Right renal cortex interstitium (tissue), 3 donors: ENCODE results near the gene ADCY1. TPM values are rescaled to one million over a fixed set of nuclear protein-coding genes. Genes with fewer than 3 reads are reported as not detected.

Experiments
- DNase-seq, 3 donors: peaks; one replicate each; pipeline ENCODE4 v3.0.0-alpha.2; 2013; ENCODE audit warnings: low read depth in 3 of 3, low spot score in 2 of 3
- polyA plus RNA-seq, 3 donors: library from polyadenylated mRNA; unstranded; fragments of 120-200 nt; gene quantifications; one replicate each; pipeline ENCODE4 v1.2.1, GENCODE V29; 2013; ENCODE audit not compliant: insufficient read length in 3 of 3

Gene ADCY1
- polyA plus RNA-seq, 3 donors, result 2.8 to 3.8 (median 3.0) TPM

DNA sequence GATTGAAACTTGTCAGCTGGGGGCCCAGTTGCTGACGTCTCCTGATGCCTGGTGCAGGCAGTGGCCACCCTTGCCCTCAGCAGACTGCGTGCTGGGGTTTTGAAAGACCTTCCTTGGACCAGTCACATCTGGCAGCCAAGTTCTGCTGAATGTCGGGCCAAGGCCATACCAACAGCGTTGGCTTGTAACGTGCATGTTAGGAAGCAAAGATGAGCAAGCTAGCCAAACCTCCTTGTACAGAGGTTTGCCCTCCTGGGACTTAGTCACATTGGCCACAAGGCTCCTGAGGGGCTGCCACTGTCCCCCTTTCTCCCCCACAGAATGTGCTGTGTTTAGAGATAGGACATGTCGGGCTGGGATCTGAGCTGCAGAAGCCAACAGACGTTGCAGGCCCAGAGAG is 49.0 kb downstream of the ADCY1 start:
- DNase-seq, result no peak

DNA sequence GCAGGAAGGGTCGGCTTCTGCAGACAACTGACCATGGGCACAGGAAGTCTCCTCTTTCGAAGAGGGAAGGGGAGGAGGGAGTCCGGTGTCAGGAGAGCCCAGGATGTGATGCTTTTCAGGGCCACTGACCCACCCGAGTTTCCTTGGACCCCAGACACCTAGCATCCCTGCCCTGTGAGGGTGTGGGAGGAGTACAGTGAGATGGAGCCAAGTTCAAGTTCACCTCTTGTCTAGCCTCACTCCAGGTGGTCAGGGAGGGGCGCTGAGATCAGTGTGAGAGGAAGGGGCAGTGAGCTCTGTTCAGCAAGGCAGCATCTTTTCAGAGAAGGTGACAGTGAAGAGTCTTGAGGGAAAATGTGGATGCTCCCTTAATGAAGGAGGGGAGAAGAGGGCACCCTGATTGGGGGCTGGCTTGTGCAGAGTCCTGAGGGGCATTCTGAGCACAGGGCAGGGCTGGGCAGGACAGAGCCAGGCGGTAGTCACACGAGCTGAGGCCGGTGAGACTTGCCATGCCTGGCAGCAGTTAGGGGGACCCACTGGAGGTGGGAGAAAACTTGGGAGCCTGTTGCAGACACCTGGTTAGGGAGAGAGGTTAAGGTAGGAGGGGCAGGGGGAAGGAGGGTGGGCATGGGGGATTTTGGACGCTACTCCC is 49.7 kb downstream of the ADCY1 start:
- no peak for DNase-seq

DNA sequence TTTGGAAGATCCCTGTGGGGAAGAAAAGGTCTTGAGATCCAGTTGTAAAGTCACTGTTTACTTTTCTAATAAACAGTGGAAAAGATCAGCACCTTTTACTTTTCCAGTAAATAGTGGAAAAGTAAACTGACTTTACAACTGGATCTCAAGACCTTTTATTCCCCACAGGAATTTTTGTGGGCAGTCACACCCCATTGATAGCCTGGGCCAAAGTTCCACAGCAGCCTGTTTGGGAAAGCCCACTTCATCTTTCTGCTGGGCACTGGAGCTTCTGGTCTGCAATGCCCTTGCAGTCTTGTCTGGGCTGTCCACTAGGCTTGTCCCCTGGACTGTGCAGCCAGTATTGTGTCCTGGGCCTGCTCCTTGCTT is 50.2 kb downstream of the ADCY1 start:
- DNase-seq, result no peak

DNA sequence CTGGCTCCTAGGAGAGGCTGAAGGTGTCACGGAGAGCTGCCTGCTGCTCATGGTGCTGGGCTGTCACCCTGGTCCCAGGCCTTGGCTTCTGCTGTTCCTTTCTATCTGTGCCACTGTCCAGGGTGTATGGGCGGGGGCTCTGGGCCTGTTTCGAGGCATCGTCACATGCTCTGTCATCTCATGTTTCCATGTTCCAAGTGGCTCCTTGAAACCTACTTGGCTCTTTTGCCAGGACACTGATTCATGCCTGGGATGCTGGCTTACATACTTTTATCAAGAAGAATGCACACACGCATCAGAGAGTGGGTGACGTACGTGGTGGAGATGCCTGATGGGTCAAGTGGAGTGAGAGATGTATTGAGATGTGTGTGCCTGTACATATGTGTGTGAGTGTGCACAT is 50.9 kb downstream of the ADCY1 start:
- DNase-seq, result no peak

GRCh38 chr7:45625714-45626440 is 51.7 kb downstream of the ADCY1 start:
- no peak for DNase-seq

DNA sequence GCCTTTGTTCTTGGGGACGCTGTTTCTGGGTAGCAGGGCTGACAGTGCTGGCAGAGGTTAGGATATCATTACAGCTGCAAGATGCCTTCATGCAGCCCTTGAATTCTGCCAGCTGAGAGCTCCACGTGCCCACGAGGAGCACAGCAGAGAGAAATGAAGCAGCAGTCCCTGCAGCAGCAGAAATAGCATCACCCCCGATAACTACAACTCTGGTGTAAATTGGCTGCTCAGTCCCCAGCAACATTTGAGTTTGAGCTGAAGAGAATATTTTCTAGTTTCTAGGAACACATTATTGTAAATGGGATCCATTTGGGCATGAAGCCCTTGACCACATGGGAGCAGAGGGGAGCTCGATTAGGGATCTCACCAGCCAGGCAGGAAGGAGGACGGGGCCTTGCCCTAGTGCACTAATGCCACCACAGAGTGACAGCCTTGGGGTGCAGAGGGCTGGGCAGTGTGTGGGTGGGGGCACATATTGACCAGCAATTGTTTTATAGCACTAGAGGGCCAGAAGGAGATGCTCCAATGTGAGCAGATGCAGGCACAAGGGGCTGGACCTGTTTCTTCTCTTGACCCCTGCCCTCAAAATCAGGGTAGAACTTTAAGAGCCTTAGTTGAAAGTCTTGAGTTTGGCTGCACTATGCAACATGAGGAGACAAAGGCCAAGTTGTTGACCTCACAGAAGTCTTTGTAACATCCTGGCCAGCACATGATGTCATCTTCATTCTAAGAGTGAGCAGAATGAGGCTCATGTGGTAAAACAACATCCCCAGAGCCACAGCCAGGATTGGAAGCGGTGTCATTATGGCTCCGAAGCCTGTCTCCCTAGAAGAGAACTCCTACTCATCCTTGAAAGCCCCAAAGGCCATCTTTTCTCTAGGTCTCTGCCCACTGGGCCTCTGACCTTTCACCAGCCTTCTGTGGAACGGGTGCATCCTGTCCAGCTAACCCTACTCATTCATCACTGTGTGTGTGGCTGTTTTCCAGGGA is 52.6 kb downstream of the ADCY1 start:
- no peak for DNase-seq

- DNase-seq, result no peak
Observed at GRCh38 chr7:45627691-45628456, 53.7 kb downstream of the ADCY1 start.

GRCh38 chr7:45631569-45631968 is 57.4 kb downstream of the ADCY1 start:
- DNase-seq, result no peak

- DNase-seq, result no peak
Observed at GRCh38 chr7:45636733-45637132, 62.6 kb downstream of the ADCY1 start.

DNA sequence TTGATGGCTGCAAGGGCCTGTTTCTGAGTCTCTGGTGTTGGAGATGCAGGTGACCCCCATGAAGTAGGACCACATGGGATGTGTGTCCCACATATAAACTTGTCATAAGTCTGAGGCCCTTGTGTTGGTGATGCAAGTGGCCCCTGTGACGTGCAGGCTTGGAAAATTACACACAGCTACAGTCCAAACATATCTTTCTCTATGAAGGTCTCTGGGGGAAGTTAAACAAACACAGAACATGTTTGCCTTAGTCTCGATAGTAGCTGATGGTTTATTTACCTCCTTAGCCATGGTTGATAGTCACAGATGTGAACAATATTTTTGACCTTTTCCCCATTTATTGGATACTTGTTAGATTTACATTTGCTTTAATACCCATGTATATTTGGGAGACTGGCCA is 64.7 kb downstream of the ADCY1 start:
- DNase-seq, result no peak

DNA sequence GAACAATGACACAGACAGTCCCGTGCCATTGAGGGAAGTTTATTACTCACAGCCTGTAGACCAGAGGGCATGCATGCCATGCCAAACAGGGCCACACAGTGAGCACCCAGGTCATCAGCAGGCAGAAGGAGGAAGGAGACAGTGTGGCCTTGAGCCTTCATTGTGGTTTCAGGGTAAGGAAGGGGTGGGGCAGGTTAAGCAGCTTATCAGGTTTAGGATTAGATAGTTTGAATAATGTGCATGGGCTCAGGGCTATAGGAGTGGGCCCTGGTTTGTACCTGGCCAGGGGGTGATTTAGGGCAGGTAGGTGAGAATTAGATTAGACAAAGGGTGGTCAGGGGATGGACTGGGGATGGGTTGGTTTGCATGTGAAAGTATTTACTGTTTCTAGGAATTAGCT is 67.9 kb downstream of the ADCY1 start:
- no peak for DNase-seq

DNA sequence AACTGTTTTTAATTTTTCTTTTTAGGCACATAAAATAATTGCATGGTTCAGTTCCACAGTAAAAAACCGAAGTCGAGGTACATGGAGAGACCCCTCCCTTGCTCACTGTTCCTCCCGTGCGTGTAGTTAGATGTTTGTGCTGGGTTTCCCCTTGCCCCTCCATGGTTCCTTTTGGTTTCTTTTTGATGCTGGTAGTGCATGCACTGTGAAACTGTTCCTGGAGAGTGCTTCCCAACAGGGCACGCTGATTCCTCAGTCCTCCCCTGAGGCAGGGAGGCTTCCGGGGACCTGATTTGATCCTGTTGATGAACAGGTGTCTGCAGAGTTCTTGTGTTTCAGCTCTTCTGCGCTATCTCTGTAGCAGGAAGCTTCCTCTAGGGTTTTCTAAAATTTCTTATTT is 69.5 kb downstream of the ADCY1 start:
- no peak for DNase-seq

DNA sequence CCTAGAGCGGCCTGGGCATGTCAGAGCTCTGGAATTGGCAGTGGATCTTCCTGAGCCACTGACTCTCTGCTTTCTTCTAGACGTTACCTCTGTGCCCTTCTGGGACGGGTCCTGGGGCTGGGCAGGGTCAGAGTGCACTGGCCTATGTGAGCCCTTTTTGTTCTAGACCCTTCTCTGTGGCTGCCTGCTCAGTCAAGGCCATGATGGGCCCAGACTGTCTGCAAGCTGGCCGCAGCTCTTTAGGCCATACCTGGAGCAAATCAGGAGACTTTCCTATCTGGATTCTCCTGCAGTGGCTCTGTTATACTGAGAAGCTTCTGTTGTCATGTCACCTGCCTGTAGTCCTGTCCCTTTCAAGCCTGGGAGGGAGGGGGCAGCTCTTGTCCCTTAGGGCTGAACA is 70.1 kb downstream of the ADCY1 start:
- DNase-seq, result no peak

GRCh38 chr7:45645141-45645969 is 71.2 kb downstream of the ADCY1 start:
- no peak for DNase-seq

GRCh38 chr7:45646207-45646821 is 72.1 kb downstream of the ADCY1 start:
- DNase-seq, result no peak

GRCh38 chr7:45646996-45647825 is 73.0 kb downstream of the ADCY1 start:
- no peak for DNase-seq

- DNase-seq, result no peak
Observed at GRCh38 chr7:45647967-45648670, 74.0 kb downstream of the ADCY1 start.

DNA sequence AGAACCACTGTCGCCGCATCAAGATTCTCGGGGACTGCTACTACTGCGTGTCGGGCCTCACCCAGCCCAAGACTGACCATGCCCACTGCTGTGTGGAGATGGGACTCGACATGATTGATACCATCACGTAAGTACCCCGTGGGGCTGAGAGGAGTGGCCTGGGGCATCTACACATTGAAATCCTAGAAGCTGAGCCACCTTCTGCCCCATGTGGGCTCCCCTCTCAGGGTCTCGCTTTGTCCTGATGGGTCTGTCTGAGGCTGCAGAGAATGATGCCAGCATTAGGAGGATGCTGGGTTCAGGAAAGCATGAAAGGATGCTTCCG is 74.5 kb downstream of the ADCY1 start:
- no peak for DNase-seq
